Measurements from ENCODE around the gene ACOX3.

DNA sequence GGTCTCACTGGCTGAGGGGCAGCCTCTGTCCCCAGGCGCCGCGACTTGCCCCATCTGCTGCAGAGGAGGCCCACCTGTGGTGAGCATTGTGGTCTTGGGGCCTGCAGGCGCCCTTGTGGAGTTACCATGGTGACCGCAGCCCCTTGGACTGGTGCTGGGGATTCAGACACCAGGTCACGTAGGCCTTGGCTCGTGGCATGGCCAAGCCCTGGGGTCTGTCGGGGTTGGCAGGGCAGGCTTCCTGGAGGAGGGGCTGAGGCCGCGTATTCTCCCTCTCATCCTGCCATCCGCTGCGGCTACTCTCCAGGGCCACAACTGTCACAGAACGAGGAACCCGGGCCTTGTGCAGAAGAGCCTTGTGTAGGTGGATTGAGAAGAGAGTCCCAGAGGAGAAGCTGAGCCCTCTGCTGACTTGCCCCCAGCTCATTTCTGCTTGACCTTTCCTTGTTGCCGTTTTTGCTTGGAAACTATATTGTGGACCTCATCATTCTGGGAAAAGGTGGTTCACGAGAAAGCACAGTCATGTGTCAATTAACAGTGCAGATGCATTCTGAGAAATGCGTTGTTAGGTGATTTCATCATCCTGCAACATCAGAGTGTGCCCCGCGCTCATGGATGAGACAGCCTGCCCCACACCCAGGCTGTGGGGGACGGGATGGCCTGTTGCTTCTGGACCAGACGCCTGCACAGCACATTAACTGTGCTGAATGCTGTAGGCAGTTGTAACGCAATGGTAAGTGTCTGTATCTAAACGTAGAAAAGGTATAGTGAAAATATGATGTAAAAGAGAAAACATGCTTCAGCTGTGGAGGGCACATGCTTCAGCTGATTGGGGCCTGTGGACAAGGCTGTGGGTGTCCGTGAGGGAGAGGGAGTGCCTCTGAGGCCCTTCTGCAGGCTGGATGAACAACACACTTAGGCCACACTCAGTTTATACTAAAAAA lies 38.5 kb upstream of the ACOX3 start:
- no peak for TF ChIP-seq POLR2AphosphoS5 (IDR thresholded peaks at IDR 0.05; ENCODE audit: low read depth, low read length)
- no peak for TF ChIP-seq TAF1 (IDR thresholded peaks at IDR 0.05; ENCODE audit: low read depth, low read length)
- TF ChIP-seq POLR2A (IDR thresholded peaks at IDR 0.05; ENCODE audit: low read depth, low read length): no peak
- no peak for TF ChIP-seq SPI1 (IDR thresholded peaks at IDR 0.05; ENCODE audit: low read depth, low read length)
- no peak for TF ChIP-seq PAX5 (IDR thresholded peaks at IDR 0.05; ENCODE audit: insufficient read depth, low read length, severe bottlenecking)
- no peak for TF ChIP-seq POU2F2 (IDR thresholded peaks at IDR 0.05; ENCODE audit: low read depth, low read length)

All from GM12891 (cell line).